ENCODE data around the gene EPYC.

DNA sequence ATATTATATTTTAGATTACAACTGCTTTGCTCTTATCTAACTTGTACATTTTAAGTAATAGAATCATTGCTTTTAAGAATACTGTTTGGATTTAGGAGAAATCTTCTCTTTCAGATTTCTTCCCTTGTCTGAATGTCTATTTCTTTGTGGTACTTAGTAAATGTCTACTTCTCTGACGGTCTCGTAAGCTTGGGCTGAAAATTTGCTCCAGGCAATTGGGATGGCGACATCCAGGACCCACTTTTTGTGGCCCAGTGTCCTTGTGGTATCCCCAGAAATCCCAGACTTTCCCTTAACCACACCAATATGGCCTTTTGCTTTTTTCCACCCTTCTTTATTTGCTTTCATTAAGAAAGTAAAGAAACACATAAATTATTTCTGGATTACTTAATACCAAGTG, 25.8 kb downstream of the EPYC start:
- no peak for TF ChIP-seq POLR2AphosphoS5 (IDR thresholded peaks at IDR 0.05; ENCODE audit: low read depth)
- TF ChIP-seq, protein P1, sequence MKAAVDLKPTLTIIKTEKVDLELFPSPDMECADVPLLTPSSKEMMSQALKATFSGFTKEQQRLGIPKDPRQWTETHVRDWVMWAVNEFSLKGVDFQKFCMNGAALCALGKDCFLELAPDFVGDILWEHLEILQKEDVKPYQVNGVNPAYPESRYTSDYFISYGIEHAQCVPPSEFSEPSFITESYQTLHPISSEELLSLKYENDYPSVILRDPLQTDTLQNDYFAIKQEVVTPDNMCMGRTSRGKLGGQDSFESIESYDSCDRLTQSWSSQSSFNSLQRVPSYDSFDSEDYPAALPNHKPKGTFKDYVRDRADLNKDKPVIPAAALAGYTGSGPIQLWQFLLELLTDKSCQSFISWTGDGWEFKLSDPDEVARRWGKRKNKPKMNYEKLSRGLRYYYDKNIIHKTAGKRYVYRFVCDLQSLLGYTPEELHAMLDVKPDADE (IDR thresholded peaks at IDR 0.05) = no peak
- TF ChIP-seq, protein P2, sequence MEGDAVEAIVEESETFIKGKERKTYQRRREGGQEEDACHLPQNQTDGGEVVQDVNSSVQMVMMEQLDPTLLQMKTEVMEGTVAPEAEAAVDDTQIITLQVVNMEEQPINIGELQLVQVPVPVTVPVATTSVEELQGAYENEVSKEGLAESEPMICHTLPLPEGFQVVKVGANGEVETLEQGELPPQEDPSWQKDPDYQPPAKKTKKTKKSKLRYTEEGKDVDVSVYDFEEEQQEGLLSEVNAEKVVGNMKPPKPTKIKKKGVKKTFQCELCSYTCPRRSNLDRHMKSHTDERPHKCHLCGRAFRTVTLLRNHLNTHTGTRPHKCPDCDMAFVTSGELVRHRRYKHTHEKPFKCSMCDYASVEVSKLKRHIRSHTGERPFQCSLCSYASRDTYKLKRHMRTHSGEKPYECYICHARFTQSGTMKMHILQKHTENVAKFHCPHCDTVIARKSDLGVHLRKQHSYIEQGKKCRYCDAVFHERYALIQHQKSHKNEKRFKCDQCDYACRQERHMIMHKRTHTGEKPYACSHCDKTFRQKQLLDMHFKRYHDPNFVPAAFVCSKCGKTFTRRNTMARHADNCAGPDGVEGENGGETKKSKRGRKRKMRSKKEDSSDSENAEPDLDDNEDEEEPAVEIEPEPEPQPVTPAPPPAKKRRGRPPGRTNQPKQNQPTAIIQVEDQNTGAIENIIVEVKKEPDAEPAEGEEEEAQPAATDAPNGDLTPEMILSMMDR (conservative IDR thresholded peaks at IDR 0.05; ENCODE audit: low read depth in 2 of 2) = no peak
- no peak for TF ChIP-seq EZH2 (IDR thresholded peaks at IDR 0.05; ENCODE audit: low read depth, unreplicated experiment)
